ENCODE measurements around the gene CTNNA2.

DNA sequence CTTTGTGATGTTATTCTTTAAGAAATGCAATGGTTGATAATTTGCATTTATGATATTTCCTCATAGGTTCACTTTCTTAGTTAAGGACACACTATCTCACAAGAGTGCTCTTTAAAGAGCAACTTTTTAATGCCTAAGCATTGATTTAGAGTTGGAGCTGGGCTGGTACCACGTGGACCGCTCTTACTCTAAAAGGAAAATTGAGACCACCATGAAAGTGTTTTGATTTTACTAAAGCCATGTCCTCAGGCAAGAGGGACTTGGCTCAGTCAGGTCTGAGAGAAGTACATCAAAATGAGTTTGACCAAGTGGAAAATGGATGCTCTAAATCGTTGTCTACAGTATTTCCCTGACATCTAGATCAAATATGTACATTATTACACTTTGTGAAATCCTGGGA, 489.3 kb downstream of the CTNNA2 start:
- TF ChIP-seq POLR2A (IDR thresholded peaks at IDR 0.05; ENCODE audit: low read depth, low read length), result no peak
- no peak for TF ChIP-seq POLR2AphosphoS5 (IDR thresholded peaks at IDR 0.05; ENCODE audit: low read depth, low read length)
